SK-N-SH (cell line): ENCODE measurements around the gene NEU2.

Experiments used
- CTCF ChIP-seq: fragments of 200-600 bp; sonication (generic); IDR thresholded peaks from 2 replicates; pipeline ENCODE4 v1.6.1; 2017; ENCODE audit warnings: antibody characterized with exemption, mild to moderate bottlenecking, moderate library complexity
- FOXM1 ChIP-seq: IDR thresholded peaks from 2 replicates; pipeline ENCODE4 v1.4.0; 2012; ENCODE audit warnings: low read depth, mild to moderate bottlenecking
- MXI1 ChIP-seq: IDR thresholded peaks from 2 replicates; pipeline ENCODE4 v1.6.1; 2012; ENCODE audit warnings: mild to moderate bottlenecking, low read depth, low read length, improper control_type of control experiment
- PBX3 ChIP-seq: IDR thresholded peaks from 2 replicates; pipeline ENCODE4; 2012
- POLR2AphosphoS5 ChIP-seq: IDR thresholded peaks from 2 replicates; pipeline ENCODE4 v1.6.1; 2012; ENCODE audit warnings: low read depth, low read length
- TEAD4 ChIP-seq: IDR thresholded peaks from 2 replicates; pipeline ENCODE4 v1.4.0; 2012; ENCODE audit warnings: mild to moderate bottlenecking, borderline replicate concordance; ENCODE audit not compliant: insufficient read depth
- TF ChIP-seq, protein P1 (sequence below): IDR thresholded peaks from 2 replicates; pipeline ENCODE4 v1.4.0; 2012; ENCODE audit warnings: low read depth

DNA sequence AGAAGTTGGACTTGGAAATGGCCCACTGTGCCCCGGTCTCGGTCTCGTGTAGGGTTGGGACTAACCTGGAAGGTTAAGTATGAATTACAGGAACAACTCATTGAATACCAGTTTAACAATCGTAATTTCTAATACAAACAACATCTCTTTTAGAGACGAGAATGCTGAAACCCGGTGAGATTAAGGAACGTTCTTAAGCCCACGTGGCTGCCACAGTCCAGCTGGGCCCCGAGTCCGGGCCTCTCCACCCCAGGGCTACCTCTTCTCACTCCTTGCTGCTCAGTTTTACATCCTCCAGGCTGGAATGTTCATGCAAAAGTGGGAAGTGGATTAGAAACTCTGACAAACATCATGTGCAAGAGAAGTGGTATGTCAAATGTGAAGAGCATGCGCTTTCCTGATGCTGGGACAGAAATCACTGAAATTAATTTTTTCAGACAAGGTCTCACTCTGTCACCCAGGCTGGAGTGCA is 48.8 kb upstream of the NEU2 start:
- TF ChIP-seq, protein P1, sequence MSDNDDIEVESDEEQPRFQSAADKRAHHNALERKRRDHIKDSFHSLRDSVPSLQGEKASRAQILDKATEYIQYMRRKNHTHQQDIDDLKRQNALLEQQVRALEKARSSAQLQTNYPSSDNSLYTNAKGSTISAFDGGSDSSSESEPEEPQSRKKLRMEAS, result no peak
- TF ChIP-seq CTCF, result no peak
- no peak for TF ChIP-seq TEAD4
- TF ChIP-seq FOXM1, result no peak
- TF ChIP-seq POLR2AphosphoS5, result no peak
- no peak for TF ChIP-seq MXI1
- no peak for TF ChIP-seq PBX3
